Activated CD8-positive, alpha-beta memory T cell treated with anti-CD3 and anti-CD28 coated beads, Interleukin-2, amount 50 U/mL, for 48 hours (primary cell): Measurements from ENCODE around the gene PAPLN.
"Not testable (repeated sequence)": the region's sequence is repeated elsewhere in the genome, so short reads cannot be mapped to it uniquely, and the experiment has no call there.

Experiments
- DNase-seq: peaks from one replicate; pipeline ENCODE4 v3.0.0-alpha.2; 2020

PAPLN gene, protein sequence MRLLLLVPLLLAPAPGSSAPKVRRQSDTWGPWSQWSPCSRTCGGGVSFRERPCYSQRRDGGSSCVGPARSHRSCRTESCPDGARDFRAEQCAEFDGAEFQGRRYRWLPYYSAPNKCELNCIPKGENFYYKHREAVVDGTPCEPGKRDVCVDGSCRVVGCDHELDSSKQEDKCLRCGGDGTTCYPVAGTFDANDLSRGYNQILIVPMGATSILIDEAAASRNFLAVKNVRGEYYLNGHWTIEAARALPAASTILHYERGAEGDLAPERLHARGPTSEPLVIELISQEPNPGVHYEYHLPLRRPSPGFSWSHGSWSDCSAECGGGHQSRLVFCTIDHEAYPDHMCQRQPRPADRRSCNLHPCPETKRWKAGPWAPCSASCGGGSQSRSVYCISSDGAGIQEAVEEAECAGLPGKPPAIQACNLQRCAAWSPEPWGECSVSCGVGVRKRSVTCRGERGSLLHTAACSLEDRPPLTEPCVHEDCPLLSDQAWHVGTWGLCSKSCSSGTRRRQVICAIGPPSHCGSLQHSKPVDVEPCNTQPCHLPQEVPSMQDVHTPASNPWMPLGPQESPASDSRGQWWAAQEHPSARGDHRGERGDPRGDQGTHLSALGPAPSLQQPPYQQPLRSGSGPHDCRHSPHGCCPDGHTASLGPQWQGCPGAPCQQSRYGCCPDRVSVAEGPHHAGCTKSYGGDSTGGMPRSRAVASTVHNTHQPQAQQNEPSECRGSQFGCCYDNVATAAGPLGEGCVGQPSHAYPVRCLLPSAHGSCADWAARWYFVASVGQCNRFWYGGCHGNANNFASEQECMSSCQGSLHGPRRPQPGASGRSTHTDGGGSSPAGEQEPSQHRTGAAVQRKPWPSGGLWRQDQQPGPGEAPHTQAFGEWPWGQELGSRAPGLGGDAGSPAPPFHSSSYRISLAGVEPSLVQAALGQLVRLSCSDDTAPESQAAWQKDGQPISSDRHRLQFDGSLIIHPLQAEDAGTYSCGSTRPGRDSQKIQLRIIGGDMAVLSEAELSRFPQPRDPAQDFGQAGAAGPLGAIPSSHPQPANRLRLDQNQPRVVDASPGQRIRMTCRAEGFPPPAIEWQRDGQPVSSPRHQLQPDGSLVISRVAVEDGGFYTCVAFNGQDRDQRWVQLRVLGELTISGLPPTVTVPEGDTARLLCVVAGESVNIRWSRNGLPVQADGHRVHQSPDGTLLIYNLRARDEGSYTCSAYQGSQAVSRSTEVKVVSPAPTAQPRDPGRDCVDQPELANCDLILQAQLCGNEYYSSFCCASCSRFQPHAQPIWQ

GRCh38 chr14:73237219-73237785 lies at the start of gene PAPLN:
Gene PAPLN, plus strand, starts transcription at chr14:73237506. Its CDS starts 2,273 bp downstream, at chr14:73239779.
- peak; percentile 55 for DNase-seq

GRCh38 chr14:73188501-73188911 lies 48.8 kb upstream of the PAPLN start:
- no peak for DNase-seq

GRCh38 chr14:73189651-73190050 lies 47.7 kb upstream of the PAPLN start:
- DNase-seq = no peak

DNA sequence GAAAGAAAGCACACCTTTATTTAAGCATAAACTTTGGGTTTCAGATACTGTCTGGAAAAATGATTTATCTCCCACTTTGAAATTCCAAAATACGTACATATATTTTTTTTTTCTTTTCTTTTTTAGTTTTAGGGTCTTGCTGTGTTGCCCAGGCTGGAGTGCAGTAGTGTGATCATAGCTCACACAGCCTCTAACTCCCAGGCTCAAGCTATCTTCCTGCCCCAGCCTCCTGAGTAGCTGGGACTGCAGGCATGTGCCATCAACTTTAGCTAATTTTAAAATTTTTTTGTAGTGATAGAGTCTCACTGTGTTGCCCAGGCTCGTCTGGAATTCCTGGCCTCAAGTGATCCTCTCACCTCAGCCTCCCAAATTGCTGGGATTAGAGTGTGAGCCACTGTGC lies 45.9 kb upstream of the PAPLN start:
- DNase-seq = no peak

GRCh38 chr14:73194306-73194705 lies 43.0 kb upstream of the PAPLN start:
- not testable (repeated sequence) for DNase-seq

GRCh38 chr14:73198253-73198652 lies 39.1 kb upstream of the PAPLN start:
- DNase-seq = no peak

GRCh38 chr14:73203527-73203926 lies 33.8 kb upstream of the PAPLN start:
- DNase-seq = no peak

DNA sequence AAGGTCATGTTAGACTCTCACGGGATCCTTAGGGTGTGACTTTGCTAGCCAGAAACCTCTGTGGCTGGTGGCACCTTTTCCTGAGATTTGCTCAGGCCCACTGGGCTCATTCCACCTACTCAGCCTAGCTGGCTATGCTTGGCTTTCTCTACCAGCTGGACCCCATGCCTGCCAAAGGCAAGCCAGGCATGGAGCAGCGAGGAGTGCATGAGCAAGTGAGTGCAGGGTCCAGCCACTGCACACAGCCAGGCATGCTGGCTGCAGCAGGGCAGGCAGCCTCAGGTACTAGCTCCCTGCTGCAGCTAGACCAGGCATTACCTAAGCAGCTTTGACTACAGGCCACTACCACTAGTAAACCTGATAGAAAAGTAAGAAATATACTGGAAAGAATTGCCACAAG lies 29.7 kb upstream of the PAPLN start:
- DNase-seq = no peak

DNA sequence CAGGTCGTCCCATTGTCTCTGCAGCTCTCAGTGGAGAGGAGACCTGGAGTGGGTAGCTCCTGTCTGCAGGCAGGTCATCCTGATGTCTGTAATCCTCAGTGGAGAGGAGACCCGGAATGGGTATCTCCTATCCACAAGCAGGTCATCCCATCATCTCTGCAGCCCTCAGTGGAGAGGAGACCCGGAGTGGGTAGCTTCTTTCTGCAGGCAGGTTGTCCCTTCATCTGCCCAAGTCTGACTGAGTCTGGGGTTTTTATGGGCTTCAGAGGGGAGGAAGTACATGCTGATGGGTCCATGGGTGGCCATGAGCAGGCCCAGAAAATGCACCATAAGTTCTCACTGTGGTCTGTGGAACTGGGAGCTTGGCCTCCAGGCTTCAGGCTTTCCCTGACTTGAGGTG lies 28.9 kb upstream of the PAPLN start:
- DNase-seq = no peak

DNA sequence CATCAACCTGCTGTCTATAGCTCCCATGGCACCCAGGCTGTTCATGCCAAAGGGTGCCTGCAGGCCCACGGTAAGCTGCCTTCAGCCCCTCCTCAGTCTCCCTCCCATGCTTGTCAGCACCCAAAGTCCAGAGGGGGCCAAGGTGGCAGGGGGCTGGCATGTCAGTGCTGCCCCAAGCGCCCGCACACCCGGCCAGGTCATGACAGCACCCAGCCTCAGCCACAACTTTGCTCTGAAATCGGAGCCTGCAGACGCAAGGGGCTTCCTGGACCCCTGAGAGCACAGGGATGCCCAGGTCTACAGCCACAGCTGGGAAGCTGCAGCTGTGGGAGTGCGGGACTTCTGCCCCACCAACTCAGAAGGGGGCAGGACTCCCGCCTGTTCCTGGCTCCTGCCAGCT lies 28.5 kb upstream of the PAPLN start:
- no peak for DNase-seq

GRCh38 chr14:73209953-73210352 lies 27.4 kb upstream of the PAPLN start:
- no peak for DNase-seq

DNA sequence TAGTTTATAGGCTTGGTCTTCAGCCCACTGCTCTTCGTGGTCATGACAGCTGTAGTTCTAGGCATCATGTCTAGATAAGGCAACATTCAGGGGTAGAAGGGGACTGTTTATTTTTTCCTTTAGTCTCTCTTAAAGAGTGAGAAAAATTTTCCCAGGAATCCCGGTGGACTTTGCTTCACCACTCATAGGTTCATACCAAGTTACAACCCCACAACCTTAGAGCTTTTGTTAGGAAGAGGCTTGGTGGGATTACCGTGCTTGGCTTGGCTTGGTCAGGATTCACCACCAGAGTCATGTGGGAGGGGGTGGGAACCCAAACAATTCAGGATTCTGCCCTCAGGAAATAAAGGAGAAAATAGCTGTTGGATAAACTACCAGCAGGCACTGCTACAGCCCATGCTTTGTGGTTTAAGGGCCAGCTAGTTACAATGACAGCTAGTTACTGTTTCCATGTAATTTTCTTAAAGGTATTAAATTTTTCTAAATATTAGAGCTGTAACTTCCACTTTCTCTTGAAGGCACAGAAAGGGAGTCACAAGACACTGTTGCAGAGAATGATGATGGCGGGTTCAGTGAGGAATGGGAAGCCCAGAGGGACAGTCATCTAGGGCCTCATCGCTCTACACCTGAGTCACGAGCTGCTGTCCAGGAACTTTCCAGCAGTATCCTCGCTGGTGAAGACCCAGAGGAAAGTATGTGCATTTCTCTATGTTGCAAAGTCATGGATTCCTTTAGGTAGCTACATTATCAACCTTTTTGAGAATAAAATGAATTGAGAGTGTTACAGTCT lies 25.9 kb upstream of the PAPLN start:
- no peak for DNase-seq

- DNase-seq = no peak
Measured at GRCh38 chr14:73216030-73216429, 21.3 kb upstream of the PAPLN start.

DNA sequence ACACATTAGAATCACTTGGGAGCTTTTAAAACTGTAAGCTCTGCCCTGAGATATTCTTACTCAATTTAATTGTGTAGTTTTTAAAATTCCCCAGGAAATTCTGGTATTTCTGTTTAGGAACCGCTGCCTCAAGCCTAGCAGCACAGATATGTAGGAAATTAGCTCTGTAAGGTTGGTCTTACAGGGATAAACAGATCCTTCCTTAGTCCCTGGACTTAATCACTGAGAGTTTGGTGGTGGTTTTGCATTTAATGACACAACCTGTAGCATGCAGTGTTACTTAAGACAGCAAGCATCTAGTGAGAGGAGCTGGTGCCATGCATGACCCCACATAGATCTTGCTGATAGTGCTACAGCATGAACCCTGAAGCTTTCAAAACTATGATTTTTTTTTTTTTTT lies 19.9 kb upstream of the PAPLN start:
- no peak for DNase-seq

DNA sequence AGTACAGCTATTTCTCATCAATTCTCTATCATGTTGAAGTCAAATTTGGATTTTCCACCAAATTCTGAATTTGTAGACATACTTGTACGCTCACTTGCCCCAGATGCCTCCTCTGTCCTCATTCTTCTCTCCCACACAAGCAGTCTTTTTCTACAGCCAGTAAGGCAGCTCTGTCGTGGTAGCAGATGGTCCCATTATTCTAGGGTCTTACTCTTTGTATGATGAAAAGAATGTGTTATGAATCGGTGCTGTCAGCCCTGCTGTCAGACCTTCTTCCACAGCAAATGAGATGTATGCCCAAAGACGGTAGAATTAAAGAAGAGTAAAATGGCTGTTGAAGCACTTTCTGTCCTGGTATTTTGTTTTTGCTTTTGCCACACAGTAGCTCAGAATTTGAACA lies 17.2 kb upstream of the PAPLN start:
- no peak for DNase-seq

DNA sequence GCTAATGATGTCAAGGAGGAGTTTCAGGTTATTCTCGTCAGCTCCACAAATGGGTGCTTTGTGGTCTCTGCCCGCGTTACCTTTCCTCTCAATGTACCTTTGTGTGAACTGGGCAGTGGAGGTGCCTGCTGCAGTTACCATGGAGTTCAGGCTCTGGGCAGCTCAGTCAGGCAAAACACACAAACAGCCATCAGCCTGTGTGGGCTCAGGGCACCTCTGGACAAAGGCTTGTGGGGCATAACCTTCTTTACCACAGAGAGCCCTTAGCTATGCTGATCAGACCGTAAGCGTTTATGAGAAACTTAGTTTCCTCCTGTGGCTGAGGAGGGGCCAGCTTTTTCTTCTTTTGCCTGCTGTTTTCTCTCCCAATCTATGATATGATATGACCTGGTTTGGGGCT lies 16.7 kb upstream of the PAPLN start:
- DNase-seq = no peak

DNA sequence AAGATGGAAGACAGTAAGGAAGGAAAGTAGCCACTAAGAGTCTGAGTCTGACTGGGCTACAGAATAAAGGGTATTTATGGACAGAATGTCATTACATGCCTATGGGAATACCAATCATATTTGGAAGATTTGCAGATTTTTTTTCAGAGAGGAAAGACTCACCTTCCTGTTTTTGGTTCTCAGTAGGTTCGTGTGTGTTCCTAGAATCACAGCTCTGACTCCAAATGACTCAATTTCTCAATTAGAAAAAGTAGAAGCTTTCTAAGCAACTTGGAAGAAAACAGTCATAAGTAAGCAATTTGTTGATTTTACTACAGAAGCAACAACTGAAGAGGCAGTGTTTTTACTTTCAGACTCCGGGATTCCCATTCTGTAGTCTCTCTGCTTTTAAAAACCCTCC lies 15.4 kb upstream of the PAPLN start:
- no peak for DNase-seq

GRCh38 chr14:73223049-73223448 lies 14.3 kb upstream of the PAPLN start:
- DNase-seq = no peak

- no peak for DNase-seq
Measured at GRCh38 chr14:73225496-73225895, 11.8 kb upstream of the PAPLN start.

GRCh38 chr14:73227812-73228781 lies 9.2 kb upstream of the PAPLN start:
- no peak for DNase-seq

GRCh38 chr14:73230051-73230450 lies 7.3 kb upstream of the PAPLN start:
- DNase-seq = no peak
